ENCODE measurements around the gene APBA2. TPM values are rescaled to one million over a fixed set of nuclear protein-coding genes. Genes with fewer than 3 reads are reported as not detected.

APBA2 gene
- total RNA-seq, 3 donors from 2014 or later, result 0.64 to 6.9 (median 5.0) TPM

DNA sequence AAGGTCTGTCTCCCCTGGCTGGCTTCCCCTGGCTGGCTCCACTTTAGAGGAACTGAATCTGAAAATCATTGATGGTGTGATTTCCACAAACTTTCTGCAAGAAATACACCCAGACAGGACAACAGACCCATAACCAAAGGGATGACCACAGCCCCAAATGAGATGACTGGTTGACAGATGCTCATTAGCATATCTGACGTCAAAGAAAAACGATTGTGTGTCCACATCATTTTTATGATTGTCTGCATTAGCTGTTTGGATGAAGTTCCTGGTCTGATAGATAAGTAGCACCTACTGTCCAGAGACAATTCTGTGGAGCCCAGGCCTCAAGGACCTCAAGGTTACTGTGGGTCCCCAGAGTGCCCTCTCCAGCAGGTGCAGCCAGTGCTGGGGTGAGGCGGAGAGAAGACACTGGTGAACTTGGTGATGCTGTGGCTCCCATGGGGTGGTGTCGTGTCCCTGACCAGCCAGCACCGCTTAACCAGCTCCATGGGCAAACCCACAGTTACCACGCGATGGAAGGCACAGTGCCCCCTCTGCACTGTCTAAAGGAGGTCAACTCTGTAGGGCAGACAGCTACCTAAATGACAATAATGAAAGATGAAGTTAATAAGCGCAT is 256.5 kb downstream of the APBA2 start:
- TF ChIP-seq, protein P1, sequence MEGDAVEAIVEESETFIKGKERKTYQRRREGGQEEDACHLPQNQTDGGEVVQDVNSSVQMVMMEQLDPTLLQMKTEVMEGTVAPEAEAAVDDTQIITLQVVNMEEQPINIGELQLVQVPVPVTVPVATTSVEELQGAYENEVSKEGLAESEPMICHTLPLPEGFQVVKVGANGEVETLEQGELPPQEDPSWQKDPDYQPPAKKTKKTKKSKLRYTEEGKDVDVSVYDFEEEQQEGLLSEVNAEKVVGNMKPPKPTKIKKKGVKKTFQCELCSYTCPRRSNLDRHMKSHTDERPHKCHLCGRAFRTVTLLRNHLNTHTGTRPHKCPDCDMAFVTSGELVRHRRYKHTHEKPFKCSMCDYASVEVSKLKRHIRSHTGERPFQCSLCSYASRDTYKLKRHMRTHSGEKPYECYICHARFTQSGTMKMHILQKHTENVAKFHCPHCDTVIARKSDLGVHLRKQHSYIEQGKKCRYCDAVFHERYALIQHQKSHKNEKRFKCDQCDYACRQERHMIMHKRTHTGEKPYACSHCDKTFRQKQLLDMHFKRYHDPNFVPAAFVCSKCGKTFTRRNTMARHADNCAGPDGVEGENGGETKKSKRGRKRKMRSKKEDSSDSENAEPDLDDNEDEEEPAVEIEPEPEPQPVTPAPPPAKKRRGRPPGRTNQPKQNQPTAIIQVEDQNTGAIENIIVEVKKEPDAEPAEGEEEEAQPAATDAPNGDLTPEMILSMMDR (IDR thresholded peaks at IDR 0.05), result no peak
- TF ChIP-seq POLR2A (IDR thresholded peaks at IDR 0.05), result no peak
- no peak for TF ChIP-seq POLR2AphosphoS5 (IDR thresholded peaks at IDR 0.05)
- H3K9me3 ChIP-seq, result no peaks in the 10 kb centered on the region
- H3K27me3 ChIP-seq, result peaks cover 0 to 15% of the 10 kb centered on the region in 2 donors
- peak overlapping the region in 1 of 2 donors; percentile 12 for H3K27ac ChIP-seq
- no peaks in the 10 kb centered on the region for H3K36me3 ChIP-seq
- H3K4me1 ChIP-seq, result no peaks in the 10 kb centered on the region
- intact Hi-C loops (cut with DNase I; ENCODE audit: low total_unique reads), result no loop called here
- no peak overlapping the region for H3K4me3 ChIP-seq
- peak in 1 of 2 donors; percentile 11 for DNase-seq (ENCODE audit: low spot score in 2 of 2)

DNA sequence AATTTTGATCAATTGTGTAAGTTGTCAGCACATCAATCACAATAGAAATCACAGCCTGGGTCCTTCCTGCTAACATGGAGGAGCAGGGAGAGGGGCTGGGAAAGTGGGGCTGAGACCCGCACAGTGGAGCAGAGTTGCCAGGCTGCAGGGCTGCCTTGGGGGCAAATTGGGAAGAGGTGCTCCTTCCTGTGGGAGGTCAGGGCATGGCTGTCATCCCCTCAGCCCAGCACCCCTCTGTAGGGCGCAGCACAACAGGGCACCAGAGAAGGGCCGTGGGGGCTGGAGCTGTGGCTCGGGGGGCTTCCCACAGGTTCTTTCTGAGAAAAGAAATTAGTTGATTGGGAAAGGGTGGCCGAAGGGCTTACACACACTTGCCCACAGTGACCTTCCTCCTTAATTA is 257.5 kb downstream of the APBA2 start:
- Histone ChIP-seq H3K36me3 (no peaks in the 10 kb centered on the region), H3K27me3 (peaks cover 0 to 15% of the 10 kb centered on the region in 2 donors), H3K4me1 (no peaks in the 10 kb centered on the region), H3K27ac (no peak overlapping the region), H3K9me3 (no peaks in the 10 kb centered on the region), H3K4me3 (no peak overlapping the region)
- no peak for TF ChIP-seq POLR2AphosphoS5 (IDR thresholded peaks at IDR 0.05)
- TF ChIP-seq, protein P1 (IDR thresholded peaks at IDR 0.05), result no peak
- DNase-seq (ENCODE audit: low spot score in 2 of 2), result peak in 1 of 2 donors; percentile 1
- intact Hi-C loops (cut with DNase I; ENCODE audit: low total_unique reads), result no loop called here

DNA sequence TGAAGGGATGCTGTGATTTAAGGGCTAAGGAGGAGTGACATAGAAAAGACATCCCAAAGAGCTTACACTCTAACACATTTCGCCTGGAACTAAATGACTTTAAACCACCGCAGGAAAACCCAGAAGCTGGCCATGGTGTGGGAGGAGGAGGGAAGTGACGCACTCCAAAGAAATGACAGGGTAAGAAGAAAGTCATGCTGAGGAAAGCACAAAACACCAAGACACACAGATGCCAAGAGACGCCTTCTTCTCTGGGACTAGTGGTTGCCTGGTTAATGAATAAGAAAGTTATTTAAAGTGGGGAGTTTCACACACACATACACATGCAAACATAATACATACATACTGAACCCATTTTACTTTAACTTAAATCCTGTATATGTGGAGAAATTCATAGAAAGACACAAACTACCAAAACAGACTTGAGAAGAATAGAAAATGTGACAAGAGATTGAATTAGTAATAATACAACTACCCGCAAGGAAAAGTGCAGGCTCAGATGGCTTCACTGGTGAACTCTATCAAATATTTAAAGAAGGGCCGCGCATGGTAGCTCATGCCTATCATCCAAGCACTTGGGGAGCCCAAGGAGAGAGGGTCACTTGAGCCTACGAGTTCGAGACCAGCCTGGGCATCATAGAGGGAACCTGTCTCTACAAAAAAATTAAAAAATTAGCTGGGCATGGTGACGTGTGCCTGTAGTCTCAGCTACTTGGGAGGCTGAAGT is 258.3 kb downstream of the APBA2 start:
- intact Hi-C loops (cut with DNase I; ENCODE audit: low total_unique reads), result no loop called here
- TF ChIP-seq, protein P1 (IDR thresholded peaks at IDR 0.05), result no peak
- TF ChIP-seq POLR2AphosphoS5 (IDR thresholded peaks at IDR 0.05) (no peak), POLR2A (IDR thresholded peaks at IDR 0.05) (no peak)
- peaks cover 0 to 15% of the 10 kb centered on the region in 2 donors for H3K27me3 ChIP-seq
- no peak for DNase-seq (ENCODE audit: low spot score in 2 of 2)
- no peaks in the 10 kb centered on the region for H3K36me3 ChIP-seq
- H3K9me3 ChIP-seq, result no peaks in the 10 kb centered on the region
- no peaks in the 10 kb centered on the region for H3K4me1 ChIP-seq
- H3K27ac ChIP-seq, result no peak overlapping the region
- no peak overlapping the region for H3K4me3 ChIP-seq

DNA sequence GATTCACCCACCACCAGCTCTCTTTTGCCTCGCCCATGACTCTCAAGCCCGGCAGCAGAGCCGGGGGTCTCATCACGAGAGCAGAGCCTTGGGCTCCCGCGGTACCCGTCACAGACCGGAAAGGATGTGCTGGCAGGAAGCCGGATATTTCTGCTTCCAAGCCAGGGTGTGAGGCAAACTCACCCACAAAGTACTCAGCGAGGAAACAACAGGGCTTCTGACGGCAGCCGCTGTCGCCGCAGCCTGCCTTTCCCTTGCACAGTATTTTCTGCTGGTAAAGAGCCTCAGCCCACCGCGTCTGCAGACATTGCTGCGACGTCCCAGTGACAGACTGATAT is 263.9 kb downstream of the APBA2 start:
- TF ChIP-seq POLR2A (IDR thresholded peaks at IDR 0.05) (no peak), POLR2AphosphoS5 (IDR thresholded peaks at IDR 0.05) (no peak)
- TF ChIP-seq, protein P1 (IDR thresholded peaks at IDR 0.05), result no peak
- H3K36me3 ChIP-seq, result no peaks in the 10 kb centered on the region
- intact Hi-C loops (cut with DNase I; ENCODE audit: low total_unique reads), result loop anchor here (5.0 kb wide), 1 partner anchor 1147 kb away; no protein-coding TSS in a partner anchor
- no peak overlapping the region for H3K27ac ChIP-seq
- no peaks in the 10 kb centered on the region for H3K9me3 ChIP-seq
- H3K4me1 ChIP-seq, result no peaks in the 10 kb centered on the region
- no peak overlapping the region for H3K4me3 ChIP-seq
- no peak for DNase-seq (ENCODE audit: low spot score in 2 of 2)
- H3K27me3 ChIP-seq, result no peaks in the 10 kb centered on the region
